Ishikawa (cell line): Measurements from ENCODE around the gene CFL2.

ENCODE experiments used
- CEBPB ChIP-seq: IDR thresholded peaks from 2 replicates; pipeline ENCODE4 v1.6.1; 2012
- CREB1 ChIP-seq: IDR thresholded peaks from 2 replicates; pipeline ENCODE4 v1.6.1; 2012; ENCODE audit warnings: low read depth
- EGR1 ChIP-seq: IDR thresholded peaks from 2 replicates; pipeline ENCODE4 v1.6.1; 2012
- EP300 ChIP-seq: IDR thresholded peaks from 2 replicates; pipeline ENCODE4 v1.6.1; 2012; ENCODE audit warnings: borderline replicate concordance
- FOXM1 ChIP-seq: IDR thresholded peaks from 2 replicates; pipeline ENCODE4 v1.6.1; 2012; ENCODE audit warnings: low read depth, borderline replicate concordance
- MAX ChIP-seq: IDR thresholded peaks from 2 replicates; pipeline ENCODE4 v1.6.1; 2012
- NFIC ChIP-seq: IDR thresholded peaks from 2 replicates; pipeline ENCODE4 v1.6.1; 2012
- RAD21 ChIP-seq: IDR thresholded peaks from 2 replicates; pipeline ENCODE4 v1.6.1; 2012; ENCODE audit warnings: low read depth
- TAF1 ChIP-seq: IDR thresholded peaks from 2 replicates; pipeline ENCODE4 v1.6.1; 2012; ENCODE audit warnings: low read depth, mild to moderate bottlenecking
- TCF12 ChIP-seq: IDR thresholded peaks from 2 replicates; pipeline ENCODE4 v1.6.1; 2012; ENCODE audit warnings: low read depth
- TEAD4 ChIP-seq: IDR thresholded peaks from 2 replicates; pipeline ENCODE4 v1.6.1; 2012
- USF1 ChIP-seq: IDR thresholded peaks from 2 replicates; pipeline ENCODE4 v1.6.1; 2012
- YY1 ChIP-seq: IDR thresholded peaks from 2 replicates; pipeline ENCODE4 v1.6.1; 2012; ENCODE audit warnings: low read depth
- ZBTB7A ChIP-seq: IDR thresholded peaks from 2 replicates; pipeline ENCODE4 v1.6.1; 2012; ENCODE audit warnings: low read depth
- TF ChIP-seq, protein P1 (sequence below): IDR thresholded peaks from 2 replicates; pipeline ENCODE4 v1.6.1; 2012; ENCODE audit warnings: low read depth, mild to moderate bottlenecking

The CFL2 gene

GRCh38 chr14:34668111-34668510, 46.3 kb downstream of the CFL2 start:
- TF ChIP-seq, protein P1, sequence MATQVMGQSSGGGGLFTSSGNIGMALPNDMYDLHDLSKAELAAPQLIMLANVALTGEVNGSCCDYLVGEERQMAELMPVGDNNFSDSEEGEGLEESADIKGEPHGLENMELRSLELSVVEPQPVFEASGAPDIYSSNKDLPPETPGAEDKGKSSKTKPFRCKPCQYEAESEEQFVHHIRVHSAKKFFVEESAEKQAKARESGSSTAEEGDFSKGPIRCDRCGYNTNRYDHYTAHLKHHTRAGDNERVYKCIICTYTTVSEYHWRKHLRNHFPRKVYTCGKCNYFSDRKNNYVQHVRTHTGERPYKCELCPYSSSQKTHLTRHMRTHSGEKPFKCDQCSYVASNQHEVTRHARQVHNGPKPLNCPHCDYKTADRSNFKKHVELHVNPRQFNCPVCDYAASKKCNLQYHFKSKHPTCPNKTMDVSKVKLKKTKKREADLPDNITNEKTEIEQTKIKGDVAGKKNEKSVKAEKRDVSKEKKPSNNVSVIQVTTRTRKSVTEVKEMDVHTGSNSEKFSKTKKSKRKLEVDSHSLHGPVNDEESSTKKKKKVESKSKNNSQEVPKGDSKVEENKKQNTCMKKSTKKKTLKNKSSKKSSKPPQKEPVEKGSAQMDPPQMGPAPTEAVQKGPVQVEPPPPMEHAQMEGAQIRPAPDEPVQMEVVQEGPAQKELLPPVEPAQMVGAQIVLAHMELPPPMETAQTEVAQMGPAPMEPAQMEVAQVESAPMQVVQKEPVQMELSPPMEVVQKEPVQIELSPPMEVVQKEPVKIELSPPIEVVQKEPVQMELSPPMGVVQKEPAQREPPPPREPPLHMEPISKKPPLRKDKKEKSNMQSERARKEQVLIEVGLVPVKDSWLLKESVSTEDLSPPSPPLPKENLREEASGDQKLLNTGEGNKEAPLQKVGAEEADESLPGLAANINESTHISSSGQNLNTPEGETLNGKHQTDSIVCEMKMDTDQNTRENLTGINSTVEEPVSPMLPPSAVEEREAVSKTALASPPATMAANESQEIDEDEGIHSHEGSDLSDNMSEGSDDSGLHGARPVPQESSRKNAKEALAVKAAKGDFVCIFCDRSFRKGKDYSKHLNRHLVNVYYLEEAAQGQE: no peak
- TF ChIP-seq EP300 (no peak), TCF12 (no peak), TAF1 (no peak), NFIC (no peak), CREB1 (no peak), ZBTB7A (no peak)

- TF ChIP-seq ZBTB7A: no peak
- TF ChIP-seq NFIC: no peak
- no peak for TF ChIP-seq YY1
- TF ChIP-seq TAF1: no peak
- no peak for TF ChIP-seq EP300
- no peak for TF ChIP-seq USF1
- no peak for TF ChIP-seq FOXM1
- no peak for TF ChIP-seq CREB1
- no peak for TF ChIP-seq EGR1
- TF ChIP-seq RAD21: no peak
- TF ChIP-seq, protein P1: no peak
- TF ChIP-seq TEAD4: no peak
These were observed 47.4 kb downstream of the CFL2 start for GRCh38 chr14:34667007-34667406.

- no peak for TF ChIP-seq NFIC
- TF ChIP-seq TEAD4: no peak
- no peak for TF ChIP-seq ZBTB7A
- no peak for TF ChIP-seq TAF1
- no peak for TF ChIP-seq FOXM1
- TF ChIP-seq, protein P1: no peak
- no peak for TF ChIP-seq USF1
- TF ChIP-seq TCF12: no peak
- no peak for TF ChIP-seq CREB1
- no peak for TF ChIP-seq RAD21
- no peak for TF ChIP-seq EGR1
- TF ChIP-seq EP300: no peak
- no peak for TF ChIP-seq CEBPB
- TF ChIP-seq YY1: no peak
- TF ChIP-seq MAX: no peak
These were observed 48.5 kb downstream of the CFL2 start for GRCh38 chr14:34665785-34666435.

DNA sequence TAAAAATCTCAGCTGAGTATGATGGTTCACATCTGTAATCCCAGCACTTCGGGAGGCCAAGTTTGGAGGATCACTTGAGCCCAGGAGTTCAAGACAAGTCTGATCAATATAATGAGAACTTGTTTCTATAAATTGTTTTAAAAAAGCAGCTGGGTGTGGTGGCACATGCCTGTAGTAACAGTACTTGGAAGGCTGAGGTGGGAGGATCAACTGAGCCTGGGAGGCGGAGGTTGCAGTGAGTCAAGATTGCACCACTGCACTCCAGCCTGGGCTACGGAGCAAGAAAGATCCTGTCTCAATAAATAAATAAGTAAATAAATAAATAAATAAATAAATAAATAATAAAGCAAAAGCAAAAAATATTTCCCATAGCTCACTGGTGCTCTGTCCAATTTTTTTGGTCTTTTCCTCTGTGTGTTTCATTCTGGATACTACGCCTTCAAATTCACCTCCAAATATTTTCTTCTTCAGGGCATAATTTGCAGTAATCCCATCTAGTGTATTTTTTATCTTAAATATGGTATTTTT, 51.8 kb downstream of the CFL2 start:
- TF ChIP-seq USF1: no peak
- TF ChIP-seq, protein P1: no peak
- TF ChIP-seq CEBPB: no peak
- TF ChIP-seq MAX: no peak
- TF ChIP-seq FOXM1: no peak
- no peak for TF ChIP-seq NFIC
- no peak for TF ChIP-seq CREB1
- no peak for TF ChIP-seq TCF12
- TF ChIP-seq RAD21: no peak
- TF ChIP-seq TAF1: no peak
- TF ChIP-seq YY1: no peak
- TF ChIP-seq EP300: no peak
- no peak for TF ChIP-seq TEAD4
- no peak for TF ChIP-seq EGR1
- no peak for TF ChIP-seq ZBTB7A
